HG02571 (cell line): ENCODE data around the gene OBSCN.

Experiments used
- ATAC-seq: cut with Tn5 transposase; IDR thresholded peaks from one replicate; pipeline ENCODE4 v1.9.1; 2021; ENCODE audit warnings: mild to moderate bottlenecking, moderate library complexity; ENCODE audit not compliant: unreplicated experiment

Gene OBSCN

DNA sequence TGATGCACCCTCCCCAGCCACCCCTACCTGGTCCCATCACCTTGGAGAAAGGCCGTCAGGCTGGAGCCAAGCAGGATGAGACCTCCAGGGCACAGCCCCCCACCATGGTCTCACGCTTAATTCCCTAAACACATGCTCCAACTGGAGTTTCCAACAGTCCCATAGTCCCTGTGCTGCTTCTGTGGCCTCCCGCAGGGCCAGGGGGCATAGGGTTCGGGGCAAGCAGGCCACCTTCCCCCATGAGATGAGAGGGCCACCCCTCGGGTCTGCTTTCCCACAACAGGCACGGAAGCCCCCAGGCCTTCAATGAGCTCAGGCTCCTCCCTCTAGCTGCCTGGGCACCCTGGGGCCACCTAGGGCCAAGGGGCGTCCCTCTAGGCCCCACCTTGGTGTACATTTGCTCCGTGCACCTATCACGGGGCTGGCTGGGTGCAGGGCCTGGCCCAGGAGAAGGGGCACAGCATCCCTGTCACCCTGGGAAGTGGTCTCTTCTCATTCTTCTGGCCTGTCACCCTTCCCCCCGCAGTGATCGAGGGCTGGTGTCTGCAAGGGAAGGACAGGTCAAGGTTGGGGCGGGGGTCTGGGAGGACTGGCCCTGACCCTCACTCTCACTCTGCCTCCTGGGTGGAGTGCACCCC, 156.3 kb downstream of the OBSCN start:
- ATAC-seq: no peak

GRCh38 chr1:228364706-228365213, 156.9 kb downstream of the OBSCN start:
- no peak for ATAC-seq

GRCh38 chr1:228365271-228366061, 157.6 kb downstream of the OBSCN start:
- ATAC-seq: no peak

- no peak for ATAC-seq
These were observed 158.4 kb downstream of the OBSCN start for GRCh38 chr1:228366062-228366865.

DNA sequence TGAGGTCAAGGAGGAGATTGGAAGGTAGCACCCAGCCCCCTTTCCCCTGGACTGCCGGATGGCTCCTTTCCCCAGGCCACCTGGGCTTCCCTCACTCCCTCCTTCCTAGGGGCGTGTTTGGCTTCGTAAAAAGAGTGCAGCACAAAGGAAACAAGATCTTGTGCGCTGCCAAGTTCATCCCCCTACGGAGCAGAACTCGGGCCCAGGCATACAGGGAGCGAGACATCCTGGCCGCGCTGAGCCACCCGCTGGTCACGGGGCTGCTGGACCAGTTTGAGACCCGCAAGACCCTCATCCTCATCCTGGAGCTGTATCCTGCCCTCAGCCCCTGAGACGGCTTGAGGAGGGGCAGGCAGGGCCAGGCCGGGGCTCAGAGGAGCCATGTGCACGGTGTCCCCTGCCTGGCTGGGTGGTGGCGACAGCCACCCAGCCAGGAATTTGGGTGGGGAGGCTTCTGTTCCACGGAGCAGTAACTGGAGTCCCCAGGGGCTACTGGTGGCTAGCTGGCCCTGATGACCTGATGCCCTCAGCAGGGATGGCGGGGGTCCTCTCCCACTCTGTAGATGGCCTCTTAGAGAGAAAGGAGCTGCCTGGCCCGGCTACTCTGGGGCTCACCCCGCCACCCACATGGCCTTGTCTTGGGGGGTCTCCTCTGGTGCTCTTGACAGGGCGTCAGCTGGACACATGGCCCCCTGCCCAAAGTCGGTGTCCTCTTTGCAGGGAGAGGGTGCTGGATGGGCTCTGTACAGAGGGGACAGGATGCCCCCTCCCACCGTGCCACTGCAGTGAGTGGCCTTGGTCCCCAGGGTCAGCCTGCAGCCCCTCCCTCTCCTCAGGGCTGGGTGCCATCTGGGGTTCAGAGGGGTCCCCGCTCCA, 159.3 kb downstream of the OBSCN start:
- no peak for ATAC-seq

GRCh38 chr1:228367798-228368791, 160.3 kb downstream of the OBSCN start:
- ATAC-seq: no peak

DNA sequence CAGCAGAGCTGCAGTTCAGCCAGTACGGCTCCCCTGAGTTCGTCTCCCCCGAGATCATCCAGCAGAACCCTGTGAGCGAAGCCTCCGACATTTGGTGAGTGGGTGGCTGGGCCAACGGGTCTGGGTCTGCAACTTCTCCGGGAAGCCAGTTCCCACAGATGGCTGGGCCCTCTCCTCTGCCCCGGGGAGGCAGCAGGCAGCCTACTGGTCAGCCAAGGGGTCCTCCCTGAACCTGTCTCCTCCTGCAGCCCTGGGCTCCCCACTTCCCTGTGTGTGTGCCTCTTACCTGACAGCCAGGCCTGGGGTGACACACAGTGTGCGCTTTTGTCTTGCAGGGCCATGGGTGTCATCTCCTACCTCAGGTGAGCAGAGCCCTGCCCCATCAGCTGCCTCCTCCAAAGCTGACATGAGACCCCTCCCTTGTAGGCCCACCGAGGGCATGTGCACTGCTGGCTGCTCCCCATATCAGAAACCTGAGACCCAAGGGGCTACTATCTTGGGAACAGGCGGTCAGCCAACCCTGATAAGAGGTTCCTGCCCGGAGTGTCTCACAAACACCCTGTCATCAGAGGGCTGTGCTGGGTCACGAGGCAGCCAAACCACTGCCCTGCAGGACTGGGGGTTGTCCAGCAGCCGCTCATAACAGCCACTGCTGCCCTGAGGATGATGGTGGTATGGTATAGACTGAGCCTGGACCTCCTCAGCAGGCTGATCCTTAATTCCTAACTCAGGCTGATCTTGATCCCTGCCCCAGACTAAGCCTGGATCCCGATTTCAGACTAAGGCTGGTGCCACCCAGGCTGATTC, 161.2 kb downstream of the OBSCN start:
- ATAC-seq: no peak

GRCh38 chr1:228369608-228370438, 162.0 kb downstream of the OBSCN start:
- ATAC-seq: no peak

DNA sequence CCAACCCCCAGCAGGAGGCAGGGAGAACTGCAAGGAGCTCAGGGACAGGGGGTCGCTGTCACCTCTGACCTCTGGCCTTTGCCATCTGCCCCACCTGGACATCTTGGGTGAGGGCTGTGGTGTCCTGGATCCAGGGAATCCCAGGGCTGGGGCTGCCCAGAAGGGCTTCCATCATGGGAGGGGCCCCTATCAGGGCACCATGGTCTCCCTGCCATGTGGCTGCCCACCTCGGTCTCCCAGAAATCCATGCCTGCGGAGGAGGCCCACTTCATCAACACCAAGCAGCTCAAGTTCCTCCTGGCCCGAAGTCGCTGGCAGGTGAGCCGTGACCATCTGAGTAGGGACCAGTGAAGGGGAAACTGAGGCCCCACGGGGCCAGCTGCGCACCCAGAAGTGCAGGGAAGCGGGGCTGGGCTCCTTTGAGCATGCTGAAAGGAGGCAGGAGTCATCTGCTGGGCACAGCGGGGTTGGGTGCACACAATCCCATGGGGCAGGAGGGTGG, 162.6 kb downstream of the OBSCN start:
- ATAC-seq: no peak

DNA sequence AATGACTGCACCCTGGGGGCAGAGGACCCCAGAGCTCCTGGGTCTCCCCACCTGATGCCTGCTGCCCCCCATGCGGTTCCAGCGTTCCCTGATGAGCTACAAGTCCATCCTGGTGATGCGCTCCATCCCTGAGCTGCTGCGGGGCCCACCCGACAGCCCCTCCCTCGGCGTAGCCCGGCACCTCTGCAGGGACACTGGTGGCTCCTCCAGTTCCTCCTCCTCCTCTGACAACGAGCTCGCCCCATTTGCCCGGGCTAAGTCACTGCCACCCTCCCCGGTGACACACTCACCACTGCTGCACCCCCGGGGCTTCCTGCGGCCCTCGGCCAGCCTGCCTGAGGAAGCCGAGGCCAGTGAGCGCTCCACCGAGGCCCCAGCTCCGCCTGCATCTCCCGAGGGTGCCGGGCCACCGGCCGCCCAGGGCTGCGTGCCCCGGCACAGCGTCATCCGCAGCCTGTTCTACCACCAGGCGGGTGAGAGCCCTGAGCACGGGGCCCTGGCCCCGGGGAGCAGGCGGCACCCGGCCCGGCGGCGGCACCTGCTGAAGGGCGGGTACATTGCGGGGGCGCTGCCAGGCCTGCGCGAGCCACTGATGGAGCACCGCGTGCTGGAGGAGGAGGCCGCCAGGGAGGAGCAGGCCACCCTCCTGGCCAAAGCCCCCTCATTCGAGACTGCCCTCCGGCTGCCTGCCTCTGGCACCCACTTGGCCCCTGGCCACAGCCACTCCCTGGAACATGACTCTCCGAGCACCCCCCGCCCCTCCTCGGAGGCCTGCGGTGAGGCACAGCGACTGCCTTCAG, 163.3 kb downstream of the OBSCN start:
- no peak for ATAC-seq

DNA sequence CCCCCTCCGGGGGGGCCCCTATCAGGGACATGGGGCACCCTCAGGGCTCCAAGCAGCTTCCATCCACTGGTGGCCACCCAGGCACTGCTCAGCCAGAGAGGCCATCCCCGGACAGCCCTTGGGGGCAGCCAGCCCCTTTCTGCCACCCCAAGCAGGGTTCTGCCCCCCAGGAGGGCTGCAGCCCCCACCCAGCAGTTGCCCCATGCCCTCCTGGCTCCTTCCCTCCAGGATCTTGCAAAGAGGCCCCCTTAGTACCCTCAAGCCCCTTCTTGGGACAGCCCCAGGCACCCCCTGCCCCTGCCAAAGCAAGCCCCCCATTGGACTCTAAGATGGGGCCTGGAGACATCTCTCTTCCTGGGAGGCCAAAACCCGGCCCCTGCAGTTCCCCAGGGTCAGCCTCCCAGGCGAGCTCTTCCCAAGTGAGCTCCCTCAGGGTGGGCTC, 163.9 kb downstream of the OBSCN start:
- no peak for ATAC-seq

DNA sequence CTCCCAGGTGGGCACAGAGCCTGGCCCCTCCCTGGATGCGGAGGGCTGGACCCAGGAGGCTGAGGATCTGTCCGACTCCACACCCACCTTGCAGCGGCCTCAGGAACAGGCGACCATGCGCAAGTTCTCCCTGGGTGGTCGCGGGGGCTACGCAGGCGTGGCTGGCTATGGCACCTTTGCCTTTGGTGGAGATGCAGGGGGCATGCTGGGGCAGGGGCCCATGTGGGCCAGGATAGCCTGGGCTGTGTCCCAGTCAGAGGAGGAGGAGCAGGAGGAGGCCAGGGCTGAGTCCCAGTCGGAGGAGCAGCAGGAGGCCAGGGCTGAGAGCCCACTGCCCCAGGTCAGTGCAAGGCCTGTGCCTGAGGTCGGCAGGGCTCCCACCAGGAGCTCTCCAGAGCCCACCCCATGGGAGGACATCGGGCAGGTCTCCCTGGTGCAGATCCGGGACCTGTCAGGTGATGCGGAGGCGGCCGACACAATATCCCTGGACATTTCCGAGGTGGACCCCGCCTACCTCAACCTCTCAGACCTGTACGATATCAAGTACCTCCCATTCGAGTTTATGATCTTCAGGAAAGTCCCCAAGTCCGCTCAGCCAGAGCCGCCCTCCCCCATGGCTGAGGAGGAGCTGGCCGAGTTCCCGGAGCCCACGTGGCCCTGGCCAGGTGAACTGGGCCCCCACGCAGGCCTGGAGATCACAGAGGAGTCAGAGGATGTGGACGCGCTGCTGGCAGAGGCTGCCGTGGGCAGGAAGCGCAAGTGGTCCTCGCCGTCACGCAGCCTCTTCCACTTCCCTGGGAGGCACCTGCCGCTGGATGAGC, 164.5 kb downstream of the OBSCN start:
- ATAC-seq: no peak

DNA sequence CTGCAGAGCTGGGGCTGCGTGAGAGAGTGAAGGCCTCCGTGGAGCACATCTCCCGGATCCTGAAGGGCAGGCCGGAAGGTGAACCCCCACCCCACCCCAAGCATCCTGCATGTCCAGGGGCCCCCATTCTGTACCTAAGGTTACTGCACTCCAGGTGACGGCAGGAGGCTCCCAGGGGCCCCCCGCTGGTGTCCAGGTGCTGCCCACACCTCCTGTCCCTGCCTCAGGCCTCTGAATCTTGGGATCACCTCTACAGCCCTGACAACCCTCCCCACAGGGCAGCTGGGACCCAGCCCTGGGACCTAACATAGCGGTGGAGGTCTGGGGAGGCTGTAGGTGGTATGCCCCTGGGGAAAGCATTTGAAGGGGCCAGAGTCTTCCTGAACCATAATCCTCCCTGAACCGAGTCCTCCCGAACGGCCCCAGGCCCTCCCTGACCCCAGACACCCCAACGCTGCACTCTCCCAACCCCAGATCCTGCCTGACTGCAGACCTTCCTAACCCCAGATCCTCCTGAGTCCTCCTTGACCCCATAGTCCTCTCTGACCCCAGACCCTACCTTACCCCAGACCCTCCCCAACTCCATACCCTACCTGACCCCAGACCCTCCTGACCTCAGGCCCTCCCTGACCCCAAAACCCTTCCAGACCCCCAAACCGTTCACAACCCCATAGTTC, 165.3 kb downstream of the OBSCN start:
- ATAC-seq: no peak

GRCh38 chr1:228373681-228374571, 166.1 kb downstream of the OBSCN start:
- no peak for ATAC-seq
